CD4-positive, alpha-beta T cell treated with Interleukin-17A for 4 hours (primary cell): ENCODE measurements around the gene MAZ.
"Not testable (repeated sequence)": the region's sequence is repeated elsewhere in the genome, so short reads cannot be mapped to it uniquely, and the experiment has no call there.

Source experiments
- DNase-seq: peaks from one replicate; pipeline ENCODE4 v3.0.0-alpha.2; 2020; ENCODE audit warnings: mixed read lengths

Gene MAZ

GRCh38 chr16:29825145-29826044 is 19.1 kb downstream of the MAZ start:
- DNase-seq = peak; percentile 55

- no peak for DNase-seq
Observed at GRCh38 chr16:29826342-29826695, 20.0 kb downstream of the MAZ start.

- no peak for DNase-seq
Observed at GRCh38 chr16:29830774-29831173, 24.4 kb downstream of the MAZ start.

GRCh38 chr16:29831490-29831889 is 25.2 kb downstream of the MAZ start:
- DNase-seq = no peak

GRCh38 chr16:29833219-29833618 is 26.9 kb downstream of the MAZ start:
- DNase-seq = not testable (repeated sequence)

- DNase-seq = no peak
Observed at GRCh38 chr16:29834079-29834478, 27.8 kb downstream of the MAZ start.

- no peak for DNase-seq
Observed at GRCh38 chr16:29835926-29836325, 29.6 kb downstream of the MAZ start.

GRCh38 chr16:29836623-29837022 is 30.3 kb downstream of the MAZ start:
- no peak for DNase-seq

GRCh38 chr16:29837841-29838240 is 31.5 kb downstream of the MAZ start:
- DNase-seq = no peak

GRCh38 chr16:29839822-29840221 is 33.5 kb downstream of the MAZ start:
- no peak for DNase-seq

- no peak for DNase-seq
Observed at GRCh38 chr16:29840240-29840639, 33.9 kb downstream of the MAZ start.

GRCh38 chr16:29841631-29842030 is 35.3 kb downstream of the MAZ start:
- DNase-seq = no peak

- DNase-seq = no peak
Observed at GRCh38 chr16:29842732-29843346, 36.5 kb downstream of the MAZ start.

GRCh38 chr16:29843931-29844330 is 37.6 kb downstream of the MAZ start:
- DNase-seq = no peak

GRCh38 chr16:29844575-29845331 is 38.4 kb downstream of the MAZ start:
- DNase-seq = no peak

GRCh38 chr16:29845656-29846055 is 39.3 kb downstream of the MAZ start:
- DNase-seq = no peak

GRCh38 chr16:29848420-29849297 is 42.3 kb downstream of the MAZ start:
- DNase-seq = peak; percentile 93

GRCh38 chr16:29849505-29849904 is 43.2 kb downstream of the MAZ start:
- DNase-seq = no peak

GRCh38 chr16:29850998-29851397 is 44.7 kb downstream of the MAZ start:
- DNase-seq = no peak

GRCh38 chr16:29852654-29853053 is 46.3 kb downstream of the MAZ start:
- no peak for DNase-seq

- no peak for DNase-seq
Observed at GRCh38 chr16:29854520-29855100, 48.3 kb downstream of the MAZ start.

- DNase-seq = no peak
Observed at GRCh38 chr16:29857133-29857760, 50.9 kb downstream of the MAZ start.
